Mesodermal cell (in vitro differentiated cells): ENCODE results near the gene VSTM5.

ENCODE experiments used
- H3K27ac ChIP-seq: 2 replicates; pipeline ENCODE4 v1.7.0; 2013; ENCODE audit warnings: mild to moderate bottlenecking, low read depth, low read length, moderate library complexity; ENCODE audit not compliant: severe bottlenecking
- H3K36me3 ChIP-seq: 2 replicates; pipeline ENCODE4 v1.7.1; 2013; ENCODE audit warnings: mild to moderate bottlenecking, low read length, moderate library complexity; ENCODE audit not compliant: control insufficient read depth, insufficient read depth
- H3K4me1 ChIP-seq: one replicate; pipeline ENCODE4 v1.7.1; 2013; ENCODE audit warnings: mild to moderate bottlenecking, low read length; ENCODE audit not compliant: insufficient read depth, control insufficient read depth, poor library complexity, severe bottlenecking
- H3K4me3 ChIP-seq: 2 replicates; pipeline ENCODE4 v1.7.0; 2013; ENCODE audit warnings: low read length, control low read depth, mild to moderate bottlenecking; ENCODE audit not compliant: insufficient read depth, poor library complexity, severe bottlenecking; ENCODE audit errors: extremely low read depth
- H3K9me3 ChIP-seq: 2 replicates; pipeline ENCODE4 v1.7.1; 2013; ENCODE audit warnings: mild to moderate bottlenecking, low read length, moderate library complexity; ENCODE audit not compliant: control insufficient read depth
- WGBS, 2 experiments: methylation state at CpG; one replicate each; pipeline ENCODE4 v1.1.5; 2013; ENCODE audit warnings: missing lambda C conversion rate in 2 of 2; ENCODE audit not compliant: insufficient coverage in 2 of 2; 5-methylcytosine and 5-hydroxymethylcytosine counted together

The VSTM5 gene

GRCh38 chr11:93858121-93858775, 7.8 kb upstream of the VSTM5 start:
- 75 to 87% methylated on average over 3 of the region's 3 CpGs for WGBS, 2 experiments
- no peaks in the 10 kb centered on the region for H3K9me3 ChIP-seq
- no peaks in the 10 kb centered on the region for H3K36me3 ChIP-seq
- no peak overlapping the region for H3K4me3 ChIP-seq
- H3K4me1 ChIP-seq: no peaks in the 10 kb centered on the region
- H3K27ac ChIP-seq: no peak overlapping the region

DNA sequence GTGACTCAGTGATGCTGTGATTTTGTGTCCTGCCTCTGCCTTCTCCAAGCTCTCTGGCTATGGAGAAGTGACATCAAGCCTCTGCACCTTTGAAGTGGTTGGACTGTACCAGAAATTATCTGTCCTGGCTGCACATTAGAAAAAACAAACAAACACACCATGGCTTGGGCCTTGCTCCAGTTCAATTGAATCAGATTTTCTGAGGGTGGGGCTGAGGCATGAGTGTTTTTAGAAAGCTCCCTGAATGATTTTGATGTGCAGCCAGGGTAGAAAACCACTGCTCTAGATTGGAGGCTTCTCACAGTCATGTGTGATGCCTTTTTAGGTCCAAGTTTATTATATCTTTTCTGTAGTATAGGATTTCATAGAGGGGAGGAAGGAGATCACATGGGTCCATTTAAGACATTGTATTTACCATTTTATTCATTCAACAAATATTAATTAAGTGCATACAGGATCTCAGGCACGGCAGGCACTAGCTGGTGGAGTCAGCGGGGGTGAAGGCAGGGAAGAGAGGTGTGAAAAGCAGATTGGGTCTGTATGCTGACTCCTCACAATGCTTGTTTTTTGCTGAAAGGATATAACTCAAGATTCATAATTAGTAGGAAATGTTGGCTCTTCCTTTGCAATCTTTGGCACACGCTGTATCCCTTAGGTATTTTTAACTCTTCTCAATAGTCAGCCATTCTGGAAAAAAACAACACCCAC, 7.1 kb upstream of the VSTM5 start:
- 83 to 100% methylated on average over 1 to 2 of the region's 3 CpGs for WGBS, 2 experiments
- Histone ChIP-seq H3K27ac (no peak overlapping the region), H3K36me3 (no peaks in the 10 kb centered on the region), H3K4me3 (no peak overlapping the region), H3K4me1 (no peaks in the 10 kb centered on the region), H3K9me3 (no peaks in the 10 kb centered on the region)

- H3K4me3 ChIP-seq: no peak overlapping the region
- no peaks in the 10 kb centered on the region for H3K9me3 ChIP-seq
- no peaks in the 10 kb centered on the region for H3K36me3 ChIP-seq
- no peak overlapping the region for H3K27ac ChIP-seq
- 92 to 94% methylated on average over 5 of the region's 5 CpGs for WGBS, 2 experiments
- no peaks in the 10 kb centered on the region for H3K4me1 ChIP-seq
Observed at GRCh38 chr11:93852242-93852641, 1.8 kb upstream of the VSTM5 start.

GRCh38 chr11:93849751-93850593, 446 bp downstream of the VSTM5 start:
- Histone ChIP-seq H3K4me3 (peak overlapping the region; percentile 23), H3K4me1 (no peaks in the 10 kb centered on the region), H3K27ac (no peak overlapping the region), H3K9me3 (no peaks in the 10 kb centered on the region), H3K36me3 (no peaks in the 10 kb centered on the region)
- WGBS, 2 experiments: 40 to 61% methylated on average over 20 to 54 of the region's 67 CpGs

DNA sequence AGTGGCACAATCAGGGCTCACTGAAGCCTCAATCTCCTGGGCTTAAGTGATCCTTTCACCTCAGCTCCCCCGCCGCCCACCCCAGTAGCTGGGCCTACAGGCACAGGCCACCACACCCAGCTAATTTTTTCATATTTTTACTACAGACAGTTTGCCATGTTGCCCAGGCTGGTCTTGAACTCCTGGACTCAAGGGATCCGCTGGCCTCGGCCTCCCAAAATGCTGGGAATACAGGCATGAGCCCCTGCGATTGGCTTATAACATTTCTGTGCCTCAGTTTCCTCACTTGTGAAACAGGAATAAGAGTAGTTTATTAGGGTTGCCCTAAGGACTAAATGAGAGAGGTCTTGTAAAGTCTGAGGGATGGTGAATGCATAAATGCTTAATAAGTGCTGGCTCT, 1.2 kb downstream of the VSTM5 start:
- WGBS, 2 experiments: 95 to 100% methylated on average over 5 of the region's 5 CpGs
- Histone ChIP-seq H3K27ac (no peak overlapping the region), H3K4me3 (no peak overlapping the region), H3K4me1 (no peaks in the 10 kb centered on the region), H3K9me3 (no peaks in the 10 kb centered on the region), H3K36me3 (no peaks in the 10 kb centered on the region)

- H3K36me3 ChIP-seq: no peaks in the 10 kb centered on the region
- H3K27ac ChIP-seq: no peak overlapping the region
- H3K4me3 ChIP-seq: no peak overlapping the region
- WGBS, 2 experiments: no CpG with 5 or more reads among the region's 2 CpGs
- H3K9me3 ChIP-seq: no peaks in the 10 kb centered on the region
- no peaks in the 10 kb centered on the region for H3K4me1 ChIP-seq
Observed at GRCh38 chr11:93846411-93846810, 4.0 kb downstream of the VSTM5 start.

GRCh38 chr11:93845181-93846092, 5.0 kb downstream of the VSTM5 start:
- H3K36me3 ChIP-seq: no peaks in the 10 kb centered on the region
- 80 to 88% methylated on average over 8 of the region's 8 CpGs for WGBS, 2 experiments
- H3K9me3 ChIP-seq: no peaks in the 10 kb centered on the region

DNA sequence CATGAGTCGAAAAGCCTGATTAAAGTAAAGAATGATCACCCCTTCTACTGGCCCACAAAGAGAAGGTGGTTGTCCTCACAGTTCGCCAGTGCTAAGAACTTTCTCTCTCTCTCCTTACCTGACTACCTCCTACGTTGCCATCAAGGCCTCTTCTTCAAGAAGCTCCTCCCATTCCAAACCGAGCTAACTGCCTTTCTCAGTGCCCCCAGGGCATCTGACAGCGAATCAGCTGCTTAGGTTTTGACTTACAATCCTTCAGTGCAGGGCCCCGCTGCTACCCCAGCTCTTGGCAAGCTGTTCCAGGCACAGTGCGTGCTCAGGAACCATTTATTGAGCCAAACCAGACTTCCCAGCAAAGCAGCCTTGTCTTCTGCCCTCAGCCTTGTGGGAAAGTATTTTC, 5.8 kb downstream of the VSTM5 start:
- 50 to 58% methylated on average over 6 of the region's 7 CpGs for WGBS, 2 experiments
- H3K4me1 ChIP-seq: peaks cover 2% of the 10 kb centered on the region
- no peak overlapping the region for H3K27ac ChIP-seq
- no peak overlapping the region for H3K4me3 ChIP-seq
- H3K9me3 ChIP-seq: no peaks in the 10 kb centered on the region
- no peaks in the 10 kb centered on the region for H3K36me3 ChIP-seq

More at GRCh38 chr11:93845181-93846092, 5.0 kb downstream of the VSTM5 start:
- Histone ChIP-seq H3K27ac (no peak overlapping the region), H3K4me1 (no peaks in the 10 kb centered on the region), H3K4me3 (no peak overlapping the region)

- no peak overlapping the region for H3K4me3 ChIP-seq
- no peaks in the 10 kb centered on the region for H3K36me3 ChIP-seq
- H3K27ac ChIP-seq: no peak overlapping the region
- H3K4me1 ChIP-seq: peaks cover 2% of the 10 kb centered on the region
- WGBS, 2 experiments: 91 to 100% methylated on average over 4 to 5 of the region's 5 CpGs
- H3K9me3 ChIP-seq: no peaks in the 10 kb centered on the region
Observed at GRCh38 chr11:93843906-93844305, 6.5 kb downstream of the VSTM5 start.

DNA sequence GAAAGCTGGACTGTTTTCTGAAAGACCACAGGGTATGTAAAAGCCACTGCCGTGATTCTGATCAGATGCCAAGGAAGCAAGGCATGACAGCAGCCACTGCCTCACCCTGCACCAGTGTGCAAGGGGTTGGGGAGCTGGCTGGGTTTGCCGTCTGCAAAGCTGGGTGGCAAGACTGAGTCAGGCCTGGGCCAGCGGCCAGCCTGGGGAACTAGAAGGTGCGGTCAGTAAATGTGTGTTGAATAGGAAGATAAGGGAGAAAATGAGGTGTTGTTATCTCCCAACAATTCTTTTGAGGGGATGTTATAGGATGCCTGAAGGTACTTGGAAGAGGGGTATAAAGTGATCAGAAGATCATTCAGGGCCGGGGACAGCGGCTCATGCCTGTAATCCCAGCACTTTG, 8.0 kb downstream of the VSTM5 start:
- Histone ChIP-seq H3K27ac (no peak overlapping the region), H3K4me3 (no peak overlapping the region), H3K36me3 (no peaks in the 10 kb centered on the region), H3K4me1 (peaks cover 2% of the 10 kb centered on the region), H3K9me3 (no peaks in the 10 kb centered on the region)
- 80 to 81% methylated on average over 5 to 6 of the region's 6 CpGs for WGBS, 2 experiments
